Adipose tissue (tissue), 3 donors: ENCODE results near the gene CIT. TPM values are rescaled to one million over a fixed set of nuclear protein-coding genes. Genes with fewer than 3 reads are reported as not detected.
"Not testable (repeated sequence)": the region's sequence is repeated elsewhere in the genome, so short reads cannot be mapped to it uniquely, and the experiment has no call there.

ENCODE experiments used
- H3K27ac ChIP-seq: one replicate; pipeline ENCODE4 v1.5.1; 2013; ENCODE audit warnings: low read depth, low read length
- WGBS, 3 donors: extraction: QIAGEN DNeasy Blood & Tissue Kit; methylation state at CpG; one replicate each; pipeline ENCODE4 v1.1.7; 2013; 5-methylcytosine and 5-hydroxymethylcytosine counted together
- polyA plus RNA-seq, 3 donors: library from polyadenylated mRNA; stranded (reverse); fragments of 200-250 nt; gene quantifications; one replicate each; pipeline ENCODE4 v1.2.3, GENCODE V29; 2013
- donor health status: healthy with polysubstance abuse.
- donor health status: Bipolar disorder and iron deficiency.
- donor health status: healthy.

CIT gene
- polyA plus RNA-seq, 3 donors = 0.45 to 0.86 (median 0.67) TPM

DNA sequence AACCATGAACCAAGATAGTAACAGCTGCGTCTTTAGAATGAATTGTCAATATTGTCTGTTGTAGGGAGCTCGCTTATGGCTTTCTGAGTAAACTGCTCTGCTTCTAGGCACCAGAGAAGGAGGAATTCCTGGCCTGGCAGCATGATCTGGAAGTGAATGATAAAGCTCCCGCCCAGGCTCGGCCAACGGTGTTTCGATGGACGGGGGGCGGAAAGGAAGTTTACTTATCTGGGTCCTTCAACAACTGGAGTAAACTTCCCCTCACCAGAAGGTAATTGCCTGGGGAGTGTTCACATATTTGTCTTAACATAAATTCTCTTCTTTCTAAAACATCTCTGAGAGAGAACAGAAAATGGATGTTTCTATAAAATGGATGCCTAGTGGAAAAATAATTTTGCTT lies 204.9 kb downstream of the CIT start:
- WGBS, 3 donors = 67 to 82% (median 81%) methylated on average over 8 of the region's 8 CpGs
- H3K27ac ChIP-seq = no peak overlapping the region

DNA sequence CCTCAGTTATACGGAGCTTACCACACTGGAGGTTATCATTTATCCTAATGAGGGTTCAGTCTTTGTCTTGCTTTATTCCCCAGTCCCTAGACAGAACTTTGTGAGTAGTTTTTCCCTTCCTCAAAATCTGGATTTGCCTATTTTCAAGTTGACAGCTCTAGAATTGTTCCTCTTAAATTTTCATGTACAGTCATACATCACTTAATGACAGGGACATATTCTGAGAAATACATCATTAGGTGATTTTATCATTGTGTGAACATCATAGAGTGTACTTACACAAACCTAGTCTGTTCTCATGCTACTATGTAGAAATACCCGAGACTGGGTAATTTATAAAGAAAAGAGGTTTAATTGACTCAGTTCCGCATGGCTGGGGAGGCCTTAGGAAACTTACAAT lies 206.1 kb downstream of the CIT start:
- no peak overlapping the region for H3K27ac ChIP-seq

GRCh38 chr12:119669744-119670472 lies 207.2 kb downstream of the CIT start:
- WGBS, 3 donors = 19 to 73% (median 71%) methylated on average over 11 of the region's 11 CpGs
- H3K27ac ChIP-seq = no peak overlapping the region

More for the DNA sequence above, 206.1 kb downstream of the CIT start:
- 85 to 93% (median 88%) methylated on average over 3 of the region's 3 CpGs for WGBS, 3 donors

GRCh38 chr12:119668324-119668841 lies 208.7 kb downstream of the CIT start:
- WGBS, 3 donors = 3 to 4% (median 4%) methylated on average over 14 of the region's 14 CpGs

DNA sequence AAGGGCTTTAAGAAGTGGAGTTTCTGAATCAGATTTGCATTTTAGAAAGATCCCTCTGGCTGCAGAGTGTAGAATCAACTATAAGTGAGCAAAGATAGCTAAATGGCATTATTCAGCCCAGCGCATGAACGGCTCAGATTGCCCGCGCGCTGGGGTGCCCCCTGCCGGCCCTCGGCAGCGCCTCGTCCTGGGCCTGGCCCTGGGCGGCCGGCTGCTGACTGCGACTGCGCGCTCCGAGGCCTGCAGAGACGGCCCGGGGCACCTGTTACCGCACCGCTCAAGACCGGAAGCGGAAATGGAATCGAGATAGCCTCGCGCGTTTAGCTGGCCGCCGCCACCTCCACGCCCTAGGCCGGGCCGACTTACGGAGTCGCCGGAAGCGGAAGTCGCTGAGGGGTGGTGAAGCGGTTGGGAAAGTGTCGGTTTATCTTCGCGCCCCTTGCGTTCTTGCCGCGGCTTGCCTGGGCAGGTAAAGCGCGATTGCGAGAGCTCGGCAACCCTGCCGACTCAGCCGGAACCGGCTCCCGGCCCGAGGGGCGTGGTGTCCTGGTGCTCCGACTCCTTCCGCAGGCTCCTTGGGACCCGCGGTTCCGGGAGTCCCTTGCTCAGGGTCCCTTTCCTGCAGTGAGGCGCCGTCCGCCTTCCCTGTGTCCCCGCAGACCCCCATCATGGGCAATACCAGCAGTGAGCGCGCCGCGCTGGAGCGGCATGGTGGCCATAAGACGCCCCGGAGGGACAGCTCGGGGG lies 209.4 kb downstream of the CIT start, which contains the start of gene PRKAB1:
TSS of gene PRKAB1 (plus strand) at position 557 of the 747 bp plus-strand sequence. CDS start at position 669, 112 bp downstream.
- 0 to 1% (median 1%) methylated on average over 68 to 69 of the region's 69 CpGs for WGBS, 3 donors
- no peak within 1 kb of the TSS for H3K27ac ChIP-seq

More at GRCh38 chr12:119668324-119668841, 208.7 kb downstream of the CIT start:
- H3K27ac ChIP-seq = no peak overlapping the region

GRCh38 chr12:119666900-119667576 lies 210.1 kb downstream of the CIT start:
- H3K27ac ChIP-seq = no peak overlapping the region
- WGBS, 3 donors = 7 to 13% (median 10%) methylated on average over 9 of the region's 9 CpGs

- 53 to 77% (median 62%) methylated on average over 2 of the region's 2 CpGs for WGBS, 3 donors
- H3K27ac ChIP-seq = no peak overlapping the region
Measured at GRCh38 chr12:119666226-119666795, 210.8 kb downstream of the CIT start.

DNA sequence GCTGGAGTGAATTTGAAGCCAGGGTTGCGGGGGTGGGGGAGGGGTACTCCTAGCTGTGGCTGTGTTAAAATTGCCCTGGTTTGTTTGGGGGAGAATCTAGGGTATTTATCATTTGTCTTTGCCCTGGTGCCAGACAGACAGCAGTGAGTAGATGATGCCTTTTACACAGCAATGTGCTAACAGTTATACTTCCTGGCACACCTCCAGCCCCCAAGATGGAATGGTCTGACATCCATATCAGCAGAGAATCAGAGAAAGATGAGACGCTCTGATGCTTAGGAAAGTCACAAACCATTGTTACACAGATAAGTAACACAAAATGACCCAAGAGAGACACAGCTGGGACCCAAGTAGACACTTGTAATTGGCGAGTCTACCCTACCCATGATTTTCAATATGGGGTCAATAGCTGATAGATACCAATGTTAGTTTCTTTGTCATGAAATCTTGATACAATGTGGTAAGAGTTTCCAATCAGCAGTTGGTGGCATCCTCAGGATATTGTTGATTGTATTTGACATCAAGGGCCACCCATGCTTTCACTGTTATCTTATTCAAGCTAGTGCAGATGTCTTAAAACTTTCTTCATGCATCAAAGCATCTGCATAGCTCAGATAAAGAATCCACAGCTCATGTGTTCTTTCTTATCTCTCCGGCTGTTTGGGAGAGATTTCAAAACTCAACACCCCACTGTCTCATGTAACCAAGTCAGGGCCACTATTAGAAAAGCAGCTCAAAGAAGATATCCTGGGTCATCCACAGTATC lies 211.8 kb downstream of the CIT start:
- H3K27ac ChIP-seq = no peak overlapping the region
- WGBS, 3 donors = 82 to 90% (median 89%) methylated on average over 4 of the region's 4 CpGs

GRCh38 chr12:119664642-119665041 lies 212.5 kb downstream of the CIT start:
- 89 to 100% (median 98%) methylated on average over 1 of the region's 1 CpG for WGBS, 3 donors

DNA sequence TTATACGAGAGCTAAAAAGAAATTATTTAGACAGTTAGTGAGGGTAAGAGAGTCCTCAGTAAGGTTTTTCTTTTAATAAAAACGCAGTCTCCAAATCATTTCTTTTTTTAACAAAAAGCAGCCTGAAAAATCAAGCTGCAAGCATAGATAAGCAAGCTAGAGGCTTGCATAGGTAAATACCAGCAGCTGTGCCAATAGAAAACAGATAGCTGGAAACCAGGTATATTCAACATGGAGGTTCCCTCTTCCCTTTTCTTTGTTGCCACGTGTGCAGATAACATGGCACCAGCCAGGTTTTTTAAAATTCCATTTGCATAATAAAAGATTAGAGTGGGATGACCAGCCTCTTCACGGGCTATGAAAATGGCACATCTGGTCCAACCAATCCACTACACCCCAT lies 215.2 kb downstream of the CIT start:
- WGBS, 3 donors = 21 to 73% (median 69%) methylated on average over 4 of the region's 4 CpGs
- no peak overlapping the region for H3K27ac ChIP-seq

More at GRCh38 chr12:119664642-119665041, 212.5 kb downstream of the CIT start:
- H3K27ac ChIP-seq = no peak overlapping the region

DNA sequence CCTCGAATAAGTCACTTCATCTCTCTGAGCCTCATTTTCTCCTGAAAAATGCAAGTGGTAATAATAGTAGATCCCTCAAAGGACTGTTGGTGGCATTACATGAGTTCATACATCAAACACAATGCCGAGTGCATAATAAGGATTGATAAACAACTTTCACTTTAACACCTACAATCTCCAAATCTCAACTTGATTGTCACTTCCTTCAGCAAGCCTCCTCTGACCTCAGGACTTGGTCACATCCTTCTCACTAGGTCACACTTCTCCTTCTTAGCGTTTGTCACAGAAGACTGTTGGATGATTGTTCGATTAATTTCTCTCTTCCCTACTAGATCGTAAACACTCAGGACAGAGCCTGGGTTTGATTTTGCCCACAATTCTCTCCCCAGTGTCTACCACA lies 217.0 kb downstream of the CIT start:
- H3K27ac ChIP-seq = no peak overlapping the region
- 65 to 82% (median 70%) methylated on average over 5 of the region's 5 CpGs for WGBS, 3 donors

DNA sequence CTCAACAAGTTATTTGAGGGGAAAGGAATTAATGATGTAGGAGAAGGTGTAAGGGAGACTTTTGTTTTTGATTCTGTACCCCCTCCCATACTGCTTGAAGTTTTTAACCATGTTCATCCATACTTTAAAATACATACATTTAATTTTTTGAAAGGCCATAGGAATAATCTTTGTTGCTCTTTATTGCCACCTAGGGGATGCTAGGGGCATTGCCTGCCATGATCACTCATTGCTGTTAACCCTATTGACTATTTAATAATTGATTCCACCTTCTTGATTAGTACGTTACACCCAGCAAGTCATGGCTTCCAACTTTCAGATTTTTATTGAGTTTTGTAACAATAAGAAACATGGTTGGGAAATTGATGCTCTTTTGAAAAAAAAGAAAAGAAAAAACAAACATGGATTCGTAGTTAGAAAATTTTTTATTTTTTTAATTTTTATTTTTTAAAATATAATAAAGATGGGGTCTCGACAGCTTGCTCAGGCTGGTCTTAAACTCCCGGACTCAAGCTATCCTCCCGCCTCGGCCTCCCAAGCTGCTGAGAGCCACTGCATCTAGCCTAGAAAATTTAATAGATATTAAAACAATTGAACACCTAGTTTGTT lies 217.7 kb downstream of the CIT start:
- 35 to 45% (median 42%) methylated on average over 6 of the region's 6 CpGs for WGBS, 3 donors

GRCh38 chr12:119658166-119658565 lies 219.0 kb downstream of the CIT start:
- WGBS, 3 donors = 88 to 95% (median 88%) methylated on average over 6 of the region's 6 CpGs
- H3K27ac ChIP-seq = not testable (repeated sequence)

More for the DNA sequence above, 217.7 kb downstream of the CIT start:
- no peak overlapping the region for H3K27ac ChIP-seq

GRCh38 chr12:119657001-119657400 lies 220.1 kb downstream of the CIT start:
- H3K27ac ChIP-seq = not testable (repeated sequence)
- WGBS, 3 donors = 80 to 94% (median 88%) methylated on average over 2 of the region's 2 CpGs

GRCh38 chr12:119652665-119653064 lies 224.5 kb downstream of the CIT start:
- WGBS, 3 donors = 62 to 76% (median 64%) methylated on average over 3 of the region's 3 CpGs
- H3K27ac ChIP-seq = no peak overlapping the region

GRCh38 chr12:119649202-119649808 lies 227.8 kb downstream of the CIT start:
- WGBS, 3 donors = 63 to 70% (median 66%) methylated on average over 4 of the region's 4 CpGs
- no peak overlapping the region for H3K27ac ChIP-seq

- 85 to 89% (median 88%) methylated on average over 7 of the region's 7 CpGs for WGBS, 3 donors
Measured at GRCh38 chr12:119645535-119646059, 231.5 kb downstream of the CIT start.

More at GRCh38 chr12:119645535-119646059, 231.5 kb downstream of the CIT start:
- no peak overlapping the region for H3K27ac ChIP-seq
